IMR-90 (cell line): ENCODE results near the gene TXNRD1. TPM values are rescaled to one million over a fixed set of nuclear protein-coding genes. Genes with fewer than 3 reads are reported as not detected.

Source experiments
- ATAC-seq: fragments of 200-7000 bp; cut with Tn5 transposase; 2 replicates; pipeline ENCODE4 v1.9.1; 2020; ENCODE audit warnings: low read depth, mild to moderate bottlenecking, moderate library complexity
- BruUV-seq: library from RNA; stranded (reverse); fragments of 400-500 nt; replicated peaks from 2 replicates; lab custom pipeline; 2021; lab: Mats Ljungman, UMichigan
- CTCF ChIA-PET: fragments of 300-600 bp; formaldehyde crosslinking; extraction: SDS; loops from one replicate; lab custom pipeline; 2021; ENCODE audit warnings: antibody characterized with exemption; lab: Yijun Ruan, JAX
- POLR2A ChIA-PET: fragments of 300-600 bp; sonication (Branson Sonifier 250); formaldehyde crosslinking; loops from one replicate; lab custom pipeline; 2022; ENCODE audit warnings: antibody characterized with exemption; ENCODE audit not compliant: unreplicated experiment; lab: Charles Lee
- DNase-seq: peaks from one replicate; pipeline ENCODE4 v3.0.0; 2013
- H2AFZ ChIP-seq: replicated peaks from 2 replicates; pipeline ENCODE3; 2013; ENCODE audit warnings: low read length, mild to moderate bottlenecking; ENCODE audit not compliant: poor library complexity
- H2AK5ac ChIP-seq: 2 replicates; pipeline ENCODE4 v1.6.1; 2013; ENCODE audit warnings: low read depth, low read length, inconsistent platforms
- H2AK9ac ChIP-seq: replicated peaks from 2 replicates; pipeline ENCODE3; 2013; ENCODE audit warnings: mild to moderate bottlenecking, low read depth, low read length, moderate library complexity; ENCODE audit not compliant: poor library complexity
- H2BK120ac ChIP-seq: 2 replicates; pipeline ENCODE4 v1.6.1; 2013; ENCODE audit warnings: low read depth, low read length, inconsistent platforms
- H2BK15ac ChIP-seq: 3 replicates; pipeline ENCODE4 v1.6.1; 2013; ENCODE audit warnings: low read depth, low read length, inconsistent platforms
- H2BK20ac ChIP-seq: 2 replicates; pipeline ENCODE4 v1.6.1; 2013; ENCODE audit warnings: low read depth, mild to moderate bottlenecking, inconsistent platforms, low read length, moderate library complexity
- H2BK5ac ChIP-seq: 2 replicates; pipeline ENCODE4 v1.6.1; 2013; ENCODE audit warnings: mild to moderate bottlenecking, low read depth, low read length, inconsistent platforms; ENCODE audit not compliant: poor library complexity, severe bottlenecking
- H3K14ac ChIP-seq: replicated peaks from 2 replicates; pipeline ENCODE4 v1.6.1; 2013; ENCODE audit warnings: low read depth, low read length, inconsistent platforms
- H3K18ac ChIP-seq: 2 replicates; pipeline ENCODE4 v1.6.1; 2013; ENCODE audit warnings: low read depth, low read length, control low read depth
- H3K23ac ChIP-seq: 2 replicates; pipeline ENCODE4 v1.6.1; 2013; ENCODE audit warnings: low read depth, low read length, inconsistent platforms
- H3K27ac ChIP-seq: 2 replicates; pipeline ENCODE4 v1.5.1; 2013; ENCODE audit warnings: mild to moderate bottlenecking, control low read depth, low read length; ENCODE audit not compliant: insufficient read depth
- H3K27me3 ChIP-seq: 2 replicates; pipeline ENCODE4 v1.6.1; 2013; ENCODE audit warnings: low read length; ENCODE audit not compliant: control insufficient read depth, insufficient read depth
- H3K36me3 ChIP-seq: 2 replicates; pipeline ENCODE4 v1.6.1; 2013; ENCODE audit warnings: low read length, mixed read lengths; ENCODE audit not compliant: control insufficient read depth, insufficient read depth
- H3K4ac ChIP-seq: 2 replicates; pipeline ENCODE4 v1.6.1; 2013; ENCODE audit warnings: low read depth, low read length, inconsistent platforms
- H3K4me1 ChIP-seq: 2 replicates; pipeline ENCODE4 v1.6.1; 2013; ENCODE audit warnings: low read length, mixed read lengths; ENCODE audit not compliant: control insufficient read depth, insufficient read depth
- H3K4me2 ChIP-seq: 2 replicates; pipeline ENCODE4 v1.6.1; 2013; ENCODE audit warnings: low read depth, mild to moderate bottlenecking, control low read depth, low read length, moderate library complexity
- H3K4me3 ChIP-seq: 2 replicates; pipeline ENCODE4 v1.5.1; 2013; ENCODE audit warnings: low read depth, mild to moderate bottlenecking, control low read depth, low read length, moderate library complexity; ENCODE audit not compliant: insufficient read depth
- H3K56ac ChIP-seq: 2 replicates; pipeline ENCODE4 v1.6.1; 2013; ENCODE audit warnings: low read length, inconsistent platforms; ENCODE audit not compliant: insufficient read depth; ENCODE audit errors: extremely low read depth
- H3K79me1 ChIP-seq, 2 experiments: 2 replicates each; pipeline ENCODE4 v1.6.1; 2013; ENCODE audit warnings: low read length in 2 of 2, inconsistent platforms in 1 of 2, low read depth in 1 of 2
- H3K9ac ChIP-seq: 2 replicates; pipeline ENCODE4 v1.6.1; 2013; ENCODE audit warnings: low read depth, low read length, control low read depth
- H3K9me1 ChIP-seq: 2 replicates; pipeline ENCODE4 v1.6.1; 2013; ENCODE audit warnings: low read length, inconsistent platforms; ENCODE audit not compliant: insufficient read depth
- H3K9me3 ChIP-seq: 2 replicates; pipeline ENCODE4 v1.6.1; 2013; ENCODE audit warnings: low read length; ENCODE audit not compliant: control insufficient read depth, insufficient read depth
- H4K20me1 ChIP-seq: 2 replicates; pipeline ENCODE4 v1.6.1; 2013; ENCODE audit warnings: low read length, inconsistent platforms; ENCODE audit not compliant: insufficient read depth
- H4K5ac ChIP-seq: 2 replicates; pipeline ENCODE4 v1.6.1; 2013; ENCODE audit warnings: mild to moderate bottlenecking, low read depth, low read length, control low read depth
- H4K8ac ChIP-seq, 2 experiments: 2 replicates each; pipeline ENCODE4 v1.6.1; 2013; ENCODE audit warnings: low read depth in 2 of 2, low read length in 2 of 2, control low read depth in 1 of 2, inconsistent platforms in 1 of 2
- H4K91ac ChIP-seq: 2 replicates; pipeline ENCODE4 v1.6.1; 2013; ENCODE audit warnings: low read depth, low read length, inconsistent platforms; ENCODE audit not compliant: insufficient read depth
- CEBPB ChIP-seq: IDR thresholded peaks from 2 replicates; pipeline ENCODE4 v1.6.1; 2012; ENCODE audit warnings: low read depth, low read length, improper control_type of control experiment
- MAFK ChIP-seq: IDR thresholded peaks from 2 replicates; pipeline ENCODE4 v1.6.1; 2012; ENCODE audit warnings: low read depth, low read length, improper control_type of control experiment
- WGBS, 2 experiments: methylation state at CpG; one replicate each; pipeline versions ENCODE4 v1.1.5 to v1.1.7; 2013; ENCODE audit warnings: missing lambda C conversion rate in 2 of 2; ENCODE audit not compliant: insufficient read length in 1 of 2; ENCODE audit errors: extremely low coverage in 2 of 2; 5-methylcytosine and 5-hydroxymethylcytosine counted together
- dilution Hi-C: fragments of 300-500 bp; cut with HindIII; formaldehyde crosslinking; loops from one replicate; pipeline ENCODE4 v1.14.3; 2018; ENCODE audit warnings: low sequenced_read_pairs; ENCODE audit not compliant: unreplicated experiment
- in situ Hi-C: fragments of 300-500 bp; cut with MboI; formaldehyde crosslinking; loops from 3 replicates; pipeline ENCODE4 v1.14.3; 2019; ENCODE audit warnings: low sequenced_read_pairs, inconsistent platforms, mixed read lengths
- intact Hi-C: fragments of 100-400 bp; cut with micrococcal nuclease; formaldehyde crosslinking; loops from 2 replicates; pipeline ENCODE4 v1.10.0; 2022
- polyA plus RNA-seq, 3 experiments: library from polyadenylated mRNA; depleted of rRNA; stranded (reverse); fragments of >200 nt; gene quantifications; 2 replicates each; pipeline ENCODE4 v1.2.3, GENCODE V29; 2012; ENCODE audit warnings: low replicate concordance in 1 of 3
- total RNA-seq: library from RNA; depleted of rRNA; stranded (reverse); fragments of >200 nt; gene quantifications from 2 replicates; pipeline ENCODE4 v1.2.3, GENCODE V29; 2012

The TXNRD1 gene
- total and polyA plus RNA-seq, 2 of the 4 experiments (the other 2 are of a cell fraction) = 379 to 582 TPM

DNA sequence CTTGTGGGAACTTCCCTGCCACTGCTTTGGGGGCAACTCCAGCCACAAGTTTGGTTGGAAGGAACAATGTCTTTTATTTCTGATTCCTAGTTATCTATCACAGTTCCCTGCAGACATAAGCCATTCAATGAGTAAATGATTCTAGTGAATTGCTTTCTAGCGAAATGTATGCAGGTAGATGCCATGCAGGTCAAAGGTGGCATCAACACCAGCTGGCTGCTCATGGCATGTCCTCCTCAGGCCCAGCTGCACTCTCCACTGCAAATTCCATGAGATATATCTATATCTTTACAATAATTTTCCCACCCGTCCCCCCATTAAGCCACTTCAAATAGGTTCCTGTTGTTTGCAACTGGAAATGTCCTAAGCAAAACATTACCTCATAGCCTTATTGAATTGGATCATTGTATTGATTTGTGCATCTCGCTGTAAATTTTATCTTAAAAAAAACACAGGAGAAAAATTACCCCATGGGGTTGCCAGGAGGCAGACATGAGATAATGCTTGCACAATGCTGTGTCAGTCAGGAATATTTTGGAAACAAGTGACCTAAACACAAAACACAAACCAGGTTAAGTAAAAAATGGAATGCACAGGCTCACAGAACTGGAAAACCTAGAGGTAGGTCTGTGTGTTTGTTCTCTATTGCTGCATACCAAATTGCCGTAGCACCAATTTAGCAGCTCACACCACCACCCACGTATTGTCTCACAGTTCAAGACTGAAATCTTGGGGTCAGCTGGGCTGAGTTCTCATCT lies 32.8 kb upstream of the TXNRD1 start:
- Histone ChIP-seq H3K9me1 (peaks cover 23% of the 10 kb centered on the region), H4K8ac (peak overlapping the region; percentile 77 to 82; a peak in 3 of 4 replicates), H3K27me3 (no peaks in the 10 kb centered on the region), H3K4me1 (peaks cover 27% of the 10 kb centered on the region), H3K14ac (peak overlapping the region; percentile 38), H2BK15ac (peak overlapping the region; percentile 94; the same call in 2 of the 3 replicates), H2BK20ac (peak overlapping the region; percentile 92), H3K36me3 (no peaks in the 10 kb centered on the region), H4K5ac (peak overlapping the region; percentile 53), H2AK5ac (peak overlapping the region; percentile 74), H4K91ac (peak overlapping the region; percentile 89), H3K4ac (peak overlapping the region; percentile 90), H2AFZ (no peak overlapping the region), H4K20me1 (no peaks in the 10 kb centered on the region), H3K4me2 (0 out of 2 replicates have a peak overlapping the region, but pooled peaks have one; percentile 5), H3K18ac (peak overlapping the region; percentile 92), H3K27ac (peak overlapping the region; percentile 77; the same call in 1 of the 2 replicates), H2BK5ac (peak overlapping the region; percentile 63), H3K9ac (no peak overlapping the region), H3K56ac (0 out of 2 replicates have a peak overlapping the region, but pooled peaks have one; percentile 22), H3K23ac (peak overlapping the region; percentile 67), H3K4me3 (no peak overlapping the region), H3K9me3 (peaks cover 13% of the 10 kb centered on the region), H3K79me1 (peaks cover 0 to 3% of the 10 kb centered on the region in 2 experiments; a peak in 1 of 4 replicates), H2BK120ac (peak overlapping the region; percentile 93), H2AK9ac (no peak overlapping the region)
- no CpG with 5 or more reads among the region's 5 CpGs for WGBS, 2 experiments
- intact Hi-C loops (loop anchor here (10.0 kb wide), 1 partner anchor 128 kb away; the partner anchor contains the start of gene GLT8D2), dilution Hi-C loops (no loop called here), in situ Hi-C loops (loop anchor here (25.0 kb wide), 1 partner anchor 880 kb away; no protein-coding TSS in a partner anchor)
- peak; percentile 8; the same call in 1 of the 2 replicates for TF ChIP-seq CEBPB
- no peak for TF ChIP-seq MAFK
- ChIA-PET CTCF (no interaction called here), POLR2A (no interaction called here)
- ATAC-seq = no peak
- no TSS peak for BruUV-seq
- no peak for DNase-seq
